CD4-positive, alpha-beta T cell treated with Interleukin-21 for 1 hour (primary cell): ENCODE measurements around the gene SEC22A.

Source experiments
- DNase-seq: peaks from one replicate; pipeline ENCODE4 v3.0.0-alpha.2; 2020

SEC22A gene

DNA sequence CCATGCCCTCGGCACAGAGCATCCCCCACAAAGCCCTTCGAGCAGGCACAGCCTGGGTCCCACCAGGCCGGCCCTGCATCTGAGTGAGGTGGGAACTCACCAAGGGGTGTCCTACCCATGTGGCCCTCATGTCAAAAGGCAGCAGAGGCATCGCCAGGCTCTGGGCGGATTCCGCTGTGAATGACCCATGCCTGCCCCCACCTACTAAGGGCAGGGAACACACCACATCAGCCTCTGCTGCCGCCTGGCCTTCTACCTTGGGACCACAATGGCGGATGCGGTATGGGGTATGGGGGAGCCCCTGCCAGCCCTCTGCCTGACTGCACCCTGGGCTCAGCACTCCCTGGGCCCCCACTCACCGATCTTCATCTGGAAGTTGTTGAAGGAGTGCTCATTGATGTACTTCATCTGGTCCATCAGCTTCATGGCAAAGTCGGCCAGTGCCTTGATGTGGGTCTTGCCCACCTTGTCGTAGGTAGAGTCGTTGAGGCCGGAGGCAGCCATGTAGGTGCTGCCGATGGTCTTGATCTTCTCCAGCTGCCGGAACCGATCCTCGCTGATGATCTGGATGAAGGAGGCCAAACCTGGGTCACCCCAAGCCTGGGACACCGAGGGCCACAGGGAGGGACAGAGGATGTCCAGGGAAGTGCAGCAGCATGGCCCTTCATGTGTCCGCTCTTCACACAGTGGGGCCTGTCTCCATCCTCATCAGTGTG, 87.8 kb downstream of the SEC22A start:
- DNase-seq = no peak

DNA sequence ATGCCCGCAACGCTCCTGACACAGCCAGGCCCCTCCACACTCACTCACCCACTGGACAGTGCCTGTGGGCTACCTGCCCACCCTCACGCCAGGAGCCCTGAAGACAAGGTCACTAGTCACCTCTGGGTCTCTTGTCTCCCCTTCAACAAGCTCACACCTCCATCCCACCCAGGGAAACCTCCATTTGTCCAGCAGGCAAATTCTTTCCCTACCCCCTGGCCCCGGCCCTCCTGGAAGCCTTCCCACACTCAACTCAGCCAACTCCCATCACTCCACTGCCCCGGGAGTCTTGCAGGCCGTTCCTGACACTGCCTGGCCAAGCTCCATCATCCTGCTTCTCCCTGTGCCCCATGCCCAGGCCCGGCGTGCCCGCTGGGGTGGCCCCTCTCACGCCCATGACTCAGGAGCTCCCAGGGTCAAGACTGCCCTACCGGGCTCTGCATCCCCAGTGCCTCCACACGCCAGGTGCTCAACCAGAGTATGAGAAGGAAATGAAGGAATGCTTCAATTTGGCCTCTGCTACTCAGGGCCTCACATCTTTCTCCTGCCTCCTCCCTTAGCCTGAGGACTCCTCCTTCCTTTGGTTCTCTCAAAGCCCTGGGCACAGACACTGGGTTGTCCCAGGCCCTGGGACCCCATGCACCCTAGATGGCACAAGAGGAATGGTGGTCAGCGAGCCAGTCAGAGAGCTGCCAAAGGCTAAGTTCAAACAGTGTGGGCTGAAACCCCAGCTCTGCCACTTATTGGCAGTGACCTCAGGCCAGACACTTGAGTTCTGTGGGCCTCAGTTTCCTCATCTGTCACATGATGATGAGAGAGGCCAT, 88.6 kb downstream of the SEC22A start:
- no peak for DNase-seq

DNA sequence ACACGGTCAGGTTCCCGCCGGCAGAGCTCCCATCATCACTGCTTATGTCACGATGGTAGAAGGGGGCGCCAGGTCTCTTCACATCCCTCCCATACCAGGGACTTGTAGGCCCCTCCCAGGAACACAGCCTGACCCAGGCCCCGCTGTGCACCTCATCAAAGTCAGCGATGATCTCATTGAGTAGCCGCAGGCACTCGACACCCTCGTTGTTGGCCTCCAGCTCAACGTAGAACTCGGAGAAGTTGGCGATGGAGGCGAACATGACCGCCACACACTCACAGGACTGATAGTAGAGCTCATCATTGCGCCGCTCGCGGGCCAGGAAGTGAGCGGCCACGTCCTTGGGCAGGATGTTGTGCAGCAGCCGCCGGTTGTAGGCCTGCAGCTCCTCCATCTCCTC, 89.2 kb downstream of the SEC22A start:
- no peak for DNase-seq

DNA sequence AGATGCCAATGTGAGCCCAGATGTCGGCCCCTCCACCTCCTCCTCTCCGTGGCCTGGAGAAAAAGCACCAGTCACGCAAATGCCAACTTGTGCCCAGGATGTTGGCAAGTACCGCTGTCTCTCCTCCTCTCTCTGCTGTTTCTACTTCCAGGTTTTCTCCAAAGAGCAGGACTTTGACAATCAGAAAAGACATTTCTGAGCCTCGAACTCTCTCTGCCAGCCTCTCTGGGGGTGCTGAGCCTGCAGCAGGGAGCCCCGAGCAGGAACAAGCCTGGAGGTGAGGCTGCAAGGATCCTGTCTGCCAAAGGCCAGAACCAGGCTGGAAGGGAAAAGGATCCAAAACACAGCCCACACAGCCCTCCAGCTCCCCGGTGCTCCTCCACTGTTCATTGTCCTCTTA, 89.7 kb downstream of the SEC22A start:
- no peak for DNase-seq

DNA sequence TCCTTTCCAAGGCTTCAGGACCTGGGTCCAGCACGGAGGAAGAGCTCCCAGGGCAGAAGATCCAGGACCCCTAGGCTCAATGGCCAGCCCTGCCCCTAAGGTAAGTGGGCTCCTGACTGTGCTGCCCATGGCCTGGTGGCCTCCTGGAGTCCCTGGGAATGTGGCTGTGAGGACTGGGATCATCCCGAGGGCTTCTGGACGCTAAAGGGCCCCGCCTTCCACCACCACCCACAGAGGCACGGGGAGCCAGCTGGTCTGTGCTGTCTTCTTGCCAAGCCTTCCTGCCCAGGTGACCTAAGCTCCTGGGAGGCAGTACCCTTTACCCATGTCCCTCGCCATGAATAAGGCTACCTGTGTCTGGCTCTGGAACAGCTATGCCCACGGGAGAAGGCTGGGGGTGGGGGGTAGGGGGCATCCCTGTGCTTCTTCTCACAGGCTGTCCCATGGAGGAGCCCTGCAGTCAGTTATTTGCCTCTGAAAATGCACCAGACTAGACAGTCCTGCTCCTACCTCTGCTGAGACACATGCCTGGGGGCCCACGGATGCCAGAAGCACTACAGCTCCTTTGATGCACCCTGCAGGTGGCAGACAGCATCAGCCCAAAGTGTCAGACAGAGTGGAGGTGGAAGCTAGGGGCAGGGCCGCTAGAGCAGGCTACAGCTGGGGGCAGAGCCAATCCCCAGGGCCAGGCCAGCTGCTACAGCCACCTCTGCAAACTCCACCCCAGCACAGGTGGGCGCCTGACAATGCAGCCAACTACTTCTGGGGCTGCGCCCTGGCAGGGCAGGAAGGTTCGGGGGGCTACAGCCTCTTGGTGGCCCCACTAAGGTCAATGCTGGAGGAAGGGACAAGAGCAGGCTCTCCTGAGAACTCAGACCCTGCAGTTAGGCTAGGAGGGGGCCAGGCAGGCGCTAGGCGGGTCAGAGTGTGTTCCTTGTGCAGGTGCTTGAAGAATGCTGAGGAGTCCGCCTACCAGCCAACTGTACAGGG, 90.9 kb downstream of the SEC22A start:
- DNase-seq = no peak

DNA sequence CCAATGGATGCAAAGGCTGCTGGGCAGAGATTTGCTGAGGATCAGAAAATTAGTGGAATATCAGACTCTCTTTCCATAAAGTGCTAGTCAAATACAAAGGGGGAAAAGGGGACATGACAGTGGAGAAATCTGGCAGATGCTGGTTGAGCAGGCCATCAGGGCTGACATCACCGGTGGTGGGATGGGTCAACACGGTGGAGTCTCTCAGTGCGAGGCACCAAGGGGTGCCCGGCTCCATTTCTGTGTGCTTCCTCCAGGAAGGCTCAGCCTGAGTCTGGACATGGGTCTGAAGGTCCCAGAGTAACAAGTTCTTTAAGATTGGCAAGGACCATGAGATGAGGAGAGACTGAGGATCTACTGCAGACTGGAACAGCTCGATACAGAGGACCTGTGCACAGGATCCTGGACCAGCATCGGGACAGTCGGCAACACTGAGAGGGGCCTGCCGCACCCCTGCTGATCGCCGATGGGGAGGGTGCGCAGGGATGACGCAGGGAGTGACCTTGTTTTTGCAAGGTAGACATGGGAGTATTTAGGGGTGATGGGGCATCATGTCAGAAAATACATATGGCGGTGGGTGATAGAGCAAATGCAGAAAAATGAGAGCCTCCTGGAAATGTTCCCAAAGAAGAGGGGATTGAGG, 92.7 kb downstream of the SEC22A start:
- no peak for DNase-seq

DNA sequence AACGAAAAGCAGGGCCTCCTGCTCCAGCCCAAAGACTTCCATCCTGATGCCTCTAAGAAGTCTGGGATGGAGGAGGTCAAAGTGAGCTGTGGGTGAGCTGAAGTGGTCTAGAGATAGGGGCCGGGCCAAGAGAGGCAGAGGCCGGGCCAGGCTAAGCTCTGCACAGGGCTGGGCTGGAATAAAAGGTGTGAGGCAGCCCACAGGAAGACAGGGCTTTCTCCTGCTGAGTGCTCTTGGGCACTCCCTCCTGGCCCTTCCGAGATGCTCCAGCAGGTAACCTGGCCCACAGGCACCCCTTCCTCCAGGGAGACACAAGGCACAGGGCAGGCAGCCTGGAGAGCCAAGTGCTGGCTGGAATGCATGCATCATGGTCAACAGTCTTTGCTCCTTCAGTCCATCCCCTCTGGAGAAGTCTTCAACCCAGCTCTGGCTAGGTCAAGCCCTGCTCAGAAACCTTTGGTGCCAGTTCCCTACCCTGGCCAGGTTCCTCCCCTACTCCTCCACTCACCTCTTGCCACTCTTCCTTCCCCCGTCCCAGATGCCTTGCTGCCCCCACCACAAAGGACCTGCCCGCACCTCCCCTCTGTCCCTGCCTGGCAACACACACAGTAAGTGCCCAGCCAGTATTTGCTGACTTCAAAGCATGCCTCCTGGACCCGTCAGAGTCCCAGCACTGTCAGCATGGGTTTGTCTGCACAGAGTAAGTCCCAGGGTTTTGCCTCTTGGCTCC, 93.6 kb downstream of the SEC22A start:
- no peak for DNase-seq

DNA sequence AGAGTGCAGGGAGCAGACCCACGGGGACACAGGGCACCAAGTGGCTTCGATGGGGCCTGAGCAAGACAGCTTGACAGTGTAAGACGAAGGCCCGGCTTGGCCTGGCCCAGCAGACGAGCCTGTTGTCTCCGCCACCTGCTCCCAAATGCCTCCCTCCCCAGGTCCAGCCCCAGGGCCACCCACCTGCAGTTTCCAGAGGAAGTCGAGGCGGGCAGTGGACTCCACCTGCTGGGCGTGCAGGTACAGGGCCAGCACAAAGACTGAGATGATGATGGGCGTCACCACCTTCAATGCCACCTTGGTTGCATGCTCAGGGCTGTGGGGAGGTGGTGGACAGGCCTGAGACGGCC, 94.1 kb downstream of the SEC22A start:
- no peak for DNase-seq

DNA sequence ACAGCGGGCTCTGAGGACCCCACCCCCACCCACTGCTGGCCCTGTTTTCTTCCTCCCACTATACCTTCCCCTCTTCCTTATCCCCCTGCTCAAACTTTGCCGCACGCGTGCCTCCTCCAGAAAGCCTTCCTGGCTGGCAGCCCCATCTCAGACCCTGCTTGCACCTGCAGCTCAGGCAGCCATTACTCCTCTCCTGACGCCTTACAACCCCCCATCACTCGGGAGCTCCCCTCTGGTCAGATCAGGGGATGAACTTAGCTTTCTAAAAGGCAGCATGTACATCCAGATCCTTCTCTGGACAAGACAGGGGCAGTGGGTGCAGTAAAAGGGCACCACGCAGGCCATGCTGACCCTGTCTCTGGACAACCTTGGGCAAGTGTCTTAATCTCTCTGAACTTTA, 94.5 kb downstream of the SEC22A start:
- DNase-seq = no peak

DNA sequence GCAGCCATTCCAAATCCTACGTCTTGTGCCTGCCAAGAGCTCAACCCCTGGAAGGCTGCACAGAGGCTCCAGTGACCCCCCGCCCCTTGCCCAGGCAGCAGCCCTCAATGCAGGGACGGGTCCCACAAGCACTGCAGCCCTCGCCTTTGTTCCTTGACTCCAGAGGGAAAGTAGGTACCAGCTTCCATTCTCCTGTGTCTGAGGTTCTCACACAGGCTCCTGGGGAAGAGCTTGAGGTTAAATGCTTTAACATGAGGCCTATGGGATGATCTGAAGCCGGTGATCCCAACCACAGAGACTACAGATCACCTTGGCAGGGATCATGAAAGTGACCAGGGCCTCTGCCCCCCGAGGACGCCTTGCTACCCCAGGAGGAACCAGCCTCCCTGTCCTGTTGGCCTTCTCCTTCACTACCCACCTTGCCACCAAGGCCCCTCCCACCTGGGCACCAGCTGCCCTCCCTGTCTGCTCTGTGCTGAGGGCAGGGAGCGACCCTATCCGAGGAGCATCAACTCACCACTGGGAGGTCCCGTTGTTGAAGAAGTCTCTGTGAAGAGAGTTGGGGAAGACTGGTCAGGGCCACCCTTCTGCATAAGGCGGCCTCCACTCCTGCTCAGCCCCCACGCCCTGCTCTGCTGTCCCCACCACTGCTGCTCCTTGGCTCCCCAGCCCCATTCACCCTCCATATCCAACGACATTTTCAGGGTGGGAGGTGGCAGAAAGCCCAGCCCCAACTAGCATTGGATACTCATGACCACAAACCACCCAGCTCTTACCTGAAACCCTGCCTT, 95.3 kb downstream of the SEC22A start:
- DNase-seq = no peak

DNA sequence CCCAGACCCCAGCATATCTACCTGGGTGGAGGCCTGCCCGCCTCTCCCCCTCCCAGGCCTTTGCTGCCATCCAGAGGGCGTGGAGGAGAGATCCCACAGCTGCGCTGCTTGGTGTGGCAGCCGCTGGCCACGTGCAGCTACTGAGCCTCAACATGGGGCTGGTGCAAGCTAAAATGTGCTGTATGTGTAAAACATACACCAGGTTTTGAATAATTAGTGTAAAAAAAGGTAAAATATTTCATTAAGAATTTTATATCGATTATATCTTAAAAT, 95.8 kb downstream of the SEC22A start:
- DNase-seq = no peak

DNA sequence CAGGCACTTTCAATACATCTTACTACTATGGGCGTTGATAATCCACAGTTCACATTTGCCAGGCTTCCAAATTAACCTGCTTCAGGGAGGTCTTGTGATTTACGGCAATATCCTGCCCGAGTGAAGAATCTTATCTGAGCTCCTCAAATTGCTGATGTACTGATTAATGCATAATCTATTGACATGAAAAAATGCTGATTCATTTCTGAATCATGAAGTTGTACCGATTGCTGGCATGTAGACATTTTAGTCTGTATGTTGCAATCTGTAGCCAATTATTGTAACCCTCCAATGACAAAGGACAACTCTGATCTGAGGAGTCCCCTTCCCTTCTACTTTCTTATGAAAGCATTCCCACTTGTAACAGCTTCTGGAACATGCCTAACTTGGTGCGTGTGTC, 97.2 kb downstream of the SEC22A start:
- no peak for DNase-seq

DNA sequence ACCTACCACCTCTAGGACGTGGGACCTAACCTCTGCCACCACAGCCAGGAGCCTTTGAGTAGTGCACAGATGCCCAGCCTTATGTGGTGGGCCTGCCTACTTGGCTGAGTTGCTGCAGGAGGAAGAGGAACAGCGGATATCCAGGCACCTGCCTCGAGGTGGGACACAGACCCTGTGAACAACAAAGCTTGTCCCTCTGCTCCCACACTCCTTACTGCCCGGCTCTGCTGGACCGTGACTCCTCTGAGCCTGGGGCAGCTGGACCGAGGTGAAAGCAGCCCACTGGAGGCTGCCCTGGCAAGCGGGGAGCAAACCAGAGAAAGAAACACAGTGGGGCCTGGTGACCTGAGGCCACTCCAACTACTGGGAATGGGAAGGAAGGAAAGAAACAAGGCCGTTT, 97.8 kb downstream of the SEC22A start:
- no peak for DNase-seq

DNA sequence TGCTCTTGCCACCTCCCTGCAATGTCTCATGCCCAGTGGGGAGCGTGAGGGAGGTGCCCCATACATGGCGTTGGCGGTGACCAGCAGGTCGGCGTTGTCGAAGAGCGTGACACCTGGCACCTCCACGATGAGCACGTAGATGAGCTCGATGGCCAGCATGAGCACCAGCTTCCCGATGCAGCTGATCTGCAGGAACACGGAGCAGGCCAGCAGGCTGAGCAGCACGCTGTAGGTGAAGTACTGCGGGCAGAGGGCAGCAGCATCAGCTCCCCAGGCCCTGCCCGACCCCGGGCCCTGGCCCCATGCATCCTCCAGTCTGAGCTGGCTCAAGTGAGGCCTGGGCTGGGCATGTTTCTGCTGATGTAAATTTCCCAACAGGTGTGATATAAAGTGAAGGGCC, 98.3 kb downstream of the SEC22A start:
- no peak for DNase-seq

DNA sequence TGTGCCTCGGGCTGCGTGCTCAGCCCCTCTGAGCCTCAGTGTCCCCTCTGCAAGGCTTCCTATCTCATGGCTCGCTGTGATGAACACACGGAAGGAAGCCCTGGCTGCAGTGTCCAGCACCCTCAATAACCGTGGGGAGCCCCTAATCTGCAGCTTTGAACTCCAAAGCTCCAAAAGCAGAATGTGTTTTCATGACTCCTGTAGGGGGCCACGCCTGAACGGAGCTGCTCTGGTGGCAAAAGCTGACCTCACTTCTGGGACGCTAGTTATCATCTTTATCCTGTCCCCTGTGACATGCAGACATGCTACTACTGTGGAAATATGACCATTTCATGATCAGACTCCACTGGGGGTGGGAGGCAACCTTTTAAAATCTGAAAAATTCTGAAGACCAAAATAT, 98.8 kb downstream of the SEC22A start:
- no peak for DNase-seq

DNA sequence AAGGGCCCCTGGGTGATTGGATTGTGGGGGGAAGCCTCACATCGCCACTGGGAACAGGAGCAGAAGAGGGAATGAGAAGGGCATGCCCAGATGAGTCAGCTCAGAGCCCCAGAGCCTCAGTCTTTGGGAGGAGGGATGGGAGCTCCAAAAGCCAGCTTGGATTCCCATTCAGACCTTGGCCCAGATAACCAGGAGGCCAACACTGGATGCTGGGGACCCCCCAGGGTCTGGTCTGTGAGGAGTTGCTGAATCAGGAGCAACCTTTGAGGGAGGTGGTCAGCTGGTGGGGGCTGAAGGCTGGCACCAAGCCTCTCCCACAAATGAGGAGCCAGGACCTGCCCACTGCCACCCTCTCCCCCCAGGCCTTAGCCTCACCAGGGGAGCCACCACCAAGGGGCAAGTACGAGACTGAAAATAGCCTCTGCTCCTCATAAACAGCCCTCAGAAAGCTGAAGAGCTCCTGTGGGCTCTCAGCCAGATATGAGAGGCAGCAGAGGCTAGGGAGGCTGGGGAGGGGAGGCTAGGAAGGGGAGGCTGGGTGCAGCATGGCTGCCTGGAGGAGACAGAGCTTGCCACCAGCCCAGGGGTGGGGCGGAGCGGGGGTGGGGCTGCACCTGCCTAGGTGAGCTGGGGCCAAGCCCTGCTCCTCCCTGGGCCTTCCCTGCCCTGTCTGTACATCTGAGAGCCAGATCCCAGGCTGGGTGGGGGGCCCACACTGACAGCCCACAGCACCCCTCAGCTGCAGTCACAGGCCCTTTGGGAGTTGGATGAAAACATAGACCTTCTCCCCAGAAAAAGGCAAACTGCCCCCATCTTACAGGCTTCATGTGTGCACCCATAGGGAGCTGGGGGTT, 99.8 kb downstream of the SEC22A start:
- DNase-seq = no peak

DNA sequence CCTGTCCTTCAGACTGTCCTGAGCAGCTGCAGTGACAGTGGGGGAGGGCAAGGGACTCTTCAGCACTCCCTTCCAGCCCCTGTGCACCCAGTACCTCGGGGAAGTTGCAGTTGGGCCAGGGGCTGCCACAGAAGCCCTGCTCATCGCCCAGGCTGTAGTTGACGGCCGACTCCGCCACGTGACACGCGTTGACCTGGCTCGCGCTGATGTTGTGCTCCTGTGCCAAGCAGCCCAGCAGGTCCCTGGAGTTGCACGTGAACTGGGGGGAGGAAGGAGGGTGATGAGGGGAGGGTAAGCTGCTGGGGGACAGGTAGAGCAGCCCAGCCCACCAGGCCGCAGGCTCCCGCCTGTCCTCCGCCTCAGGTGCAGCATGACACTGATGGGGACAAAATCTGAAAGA, 101.2 kb downstream of the SEC22A start:
- DNase-seq = no peak

DNA sequence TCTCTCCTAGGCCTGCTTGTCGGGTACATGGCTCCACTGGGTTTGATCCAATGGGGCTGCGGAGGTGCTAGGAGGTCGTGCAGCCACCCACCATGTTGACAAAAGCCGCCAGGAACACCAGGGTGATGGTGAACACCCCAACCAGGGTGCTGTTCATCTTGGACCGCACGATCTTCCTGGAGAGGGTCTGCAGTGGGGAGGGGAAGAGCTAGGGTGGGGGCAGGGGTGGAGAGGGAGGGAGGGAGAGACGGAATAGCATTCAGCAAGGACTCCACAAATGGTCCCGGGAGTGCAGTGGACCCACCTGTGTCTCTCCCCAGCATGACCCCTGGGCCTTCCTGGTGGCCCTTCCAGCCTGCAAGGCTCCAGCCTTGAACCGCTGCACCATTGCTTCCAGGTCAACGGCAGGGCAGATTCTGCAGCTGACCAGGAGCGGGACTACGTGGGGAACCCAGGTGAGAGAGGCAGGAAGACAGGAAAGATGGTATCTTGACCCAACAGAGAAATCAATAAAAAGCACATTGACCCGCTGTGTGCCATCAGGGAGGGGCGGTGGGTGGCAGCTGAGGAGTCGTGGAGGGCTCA, 102.3 kb downstream of the SEC22A start:
- no peak for DNase-seq

DNA sequence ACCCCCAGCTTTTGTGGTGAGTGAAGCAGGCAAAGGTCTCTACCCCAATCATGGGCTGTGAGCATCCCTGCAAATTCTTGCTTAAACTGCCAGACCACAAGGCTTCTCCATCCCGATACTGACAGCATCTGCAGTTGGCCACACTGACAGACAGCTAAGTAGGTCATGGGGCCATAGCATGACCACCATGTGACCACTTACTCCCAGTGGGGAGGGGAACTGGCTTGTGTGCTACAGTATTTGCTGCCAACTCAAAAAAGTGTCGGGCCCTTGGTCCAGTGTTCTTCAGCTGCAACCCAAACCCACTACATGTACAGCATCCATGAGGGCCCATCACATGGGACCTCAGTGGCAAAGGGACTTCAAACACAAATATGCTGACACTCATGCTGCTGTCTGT, 103.4 kb downstream of the SEC22A start:
- no peak for DNase-seq

DNA sequence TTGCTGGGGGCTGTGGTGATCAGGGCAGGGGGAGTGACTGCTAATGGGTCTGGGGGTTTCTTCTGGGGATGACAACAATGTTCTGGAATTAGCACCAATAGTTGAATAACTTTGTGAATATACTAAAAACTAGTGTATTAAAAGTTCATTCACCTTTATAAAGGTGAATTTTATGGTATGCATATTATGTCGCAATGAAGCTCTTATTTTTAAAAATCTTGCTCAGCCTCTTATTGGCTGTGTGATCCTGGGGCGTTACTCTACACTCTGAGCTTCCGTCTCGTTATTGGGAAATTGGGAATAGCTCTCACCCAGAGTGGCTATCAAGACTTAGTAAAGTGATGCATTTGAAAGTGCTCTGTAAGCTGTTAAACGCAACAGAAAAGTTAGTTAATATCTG, 105.3 kb downstream of the SEC22A start:
- no peak for DNase-seq
